ENCODE data around the gene ADAMTS4. TPM values are rescaled to one million over a fixed set of nuclear protein-coding genes. Genes with fewer than 3 reads are reported as not detected.
"Not testable (repeated sequence)": the region's sequence is repeated elsewhere in the genome, so short reads cannot be mapped to it uniquely, and the experiment has no call there.

Gene ADAMTS4
- total and polyA plus RNA-seq, 7 donors = 0.23 to 78.2 (median 6.4) TPM

DNA sequence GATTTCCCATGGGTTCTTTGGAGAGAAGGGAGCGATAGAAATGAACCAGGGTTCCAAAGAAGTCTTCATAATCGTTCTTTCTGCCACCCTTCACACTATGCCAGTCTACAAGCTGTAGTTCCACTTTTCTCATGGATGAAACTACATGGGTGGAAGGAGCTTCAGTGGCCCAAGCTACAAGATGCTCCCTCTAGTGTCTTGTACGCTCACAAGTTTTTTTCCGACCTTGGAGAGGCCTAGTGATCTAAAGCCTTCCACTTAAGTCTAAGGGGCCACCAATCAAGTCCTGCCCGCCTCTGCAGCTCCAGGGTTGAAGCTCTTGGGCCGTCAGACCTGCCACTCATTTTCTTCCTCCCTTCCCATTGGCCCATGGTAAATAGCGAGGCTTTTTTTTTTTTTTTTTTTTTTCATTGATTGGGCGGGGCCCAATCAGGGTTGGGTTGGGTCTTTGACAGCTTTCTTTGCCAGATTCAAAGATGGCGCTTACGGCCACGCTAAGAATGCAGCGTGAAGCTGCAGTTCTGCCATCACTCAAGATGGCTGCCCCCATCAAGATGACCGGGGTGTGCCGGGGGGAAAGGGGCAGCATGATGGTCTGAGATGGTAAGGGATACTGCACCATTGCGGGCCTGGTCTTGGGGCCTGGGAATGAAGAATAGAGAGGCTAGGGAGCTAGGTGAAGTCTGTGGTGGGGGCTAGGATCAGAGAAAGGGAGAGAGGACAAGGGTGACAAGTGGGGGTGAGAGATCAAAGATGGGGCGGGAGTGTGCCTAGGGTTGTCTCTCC, 26.9 kb upstream of the ADAMTS4 start, which contains the start of gene TOMM40L:
Gene TOMM40L, plus strand, starts transcription at position 527 of the 786 bp plus-strand sequence. CDS start 430 bp downstream, outside the sequence.
- Histone ChIP-seq H3K36me3 (peaks cover 7 to 28% (median 23%) of the 10 kb centered on the region in 4 donors), H3K4me1 (peaks cover 0 to 31% (median 25%) of the 10 kb centered on the region in 4 donors), H3K4me3 (peak within 1 kb of the TSS; percentile 59 to 82 (median 78)), H3K27ac (peak within 1 kb of the TSS; percentile 82 to 89 (median 85)), H3K27me3 (no peaks in the 10 kb centered on the region), H3K9me3 (no peaks in the 10 kb centered on the region)
- DNase-seq = peak; percentile 98
- 5 to 8% methylated on average over 16 of the region's 16 CpGs for WGBS, 2 donors
- intact Hi-C loops (cut with DNase I) = loop anchor here (1.0 to 5.0 kb wide), 5 partner anchors 15 to 157 kb away; partner anchors contain the start of genes MPZ and NDUFS2
- TF ChIP-seq, protein P1, sequence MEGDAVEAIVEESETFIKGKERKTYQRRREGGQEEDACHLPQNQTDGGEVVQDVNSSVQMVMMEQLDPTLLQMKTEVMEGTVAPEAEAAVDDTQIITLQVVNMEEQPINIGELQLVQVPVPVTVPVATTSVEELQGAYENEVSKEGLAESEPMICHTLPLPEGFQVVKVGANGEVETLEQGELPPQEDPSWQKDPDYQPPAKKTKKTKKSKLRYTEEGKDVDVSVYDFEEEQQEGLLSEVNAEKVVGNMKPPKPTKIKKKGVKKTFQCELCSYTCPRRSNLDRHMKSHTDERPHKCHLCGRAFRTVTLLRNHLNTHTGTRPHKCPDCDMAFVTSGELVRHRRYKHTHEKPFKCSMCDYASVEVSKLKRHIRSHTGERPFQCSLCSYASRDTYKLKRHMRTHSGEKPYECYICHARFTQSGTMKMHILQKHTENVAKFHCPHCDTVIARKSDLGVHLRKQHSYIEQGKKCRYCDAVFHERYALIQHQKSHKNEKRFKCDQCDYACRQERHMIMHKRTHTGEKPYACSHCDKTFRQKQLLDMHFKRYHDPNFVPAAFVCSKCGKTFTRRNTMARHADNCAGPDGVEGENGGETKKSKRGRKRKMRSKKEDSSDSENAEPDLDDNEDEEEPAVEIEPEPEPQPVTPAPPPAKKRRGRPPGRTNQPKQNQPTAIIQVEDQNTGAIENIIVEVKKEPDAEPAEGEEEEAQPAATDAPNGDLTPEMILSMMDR (IDR thresholded peaks at IDR 0.05) = peak; percentile 41 to 59 (median 50)
- TF ChIP-seq EP300 (IDR thresholded peaks at IDR 0.05) = no peak
- TF ChIP-seq POLR2AphosphoS5 (IDR thresholded peaks at IDR 0.05) = peak in 3 of 4 donors; percentile 2 to 73 (median 64)

DNA sequence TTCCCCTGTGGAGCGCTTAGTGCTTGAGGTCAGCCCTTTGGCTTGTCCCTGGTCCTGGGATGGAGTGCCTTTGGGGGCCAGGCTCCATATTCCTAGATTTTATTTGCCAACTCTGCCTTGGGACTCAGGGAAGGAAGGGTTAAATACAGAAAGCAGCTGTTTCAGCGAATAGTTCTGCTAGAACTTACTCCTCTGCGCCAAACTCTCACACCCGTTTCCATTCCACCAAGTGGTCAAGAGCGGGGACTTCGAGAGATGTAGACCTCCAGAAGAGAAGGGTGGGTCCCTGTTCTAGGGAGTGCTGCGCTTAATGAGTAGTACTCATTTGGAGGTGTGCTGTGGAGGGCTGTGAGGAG, 26.3 kb upstream of the ADAMTS4 start:
- WGBS, 2 donors = 72 to 85% methylated on average over 7 of the region's 7 CpGs
- intact Hi-C loops (cut with DNase I) = loop anchor here (5.0 kb wide), 1 partner anchor 82 kb away; the partner anchor contains the start of gene MPZ

DNA sequence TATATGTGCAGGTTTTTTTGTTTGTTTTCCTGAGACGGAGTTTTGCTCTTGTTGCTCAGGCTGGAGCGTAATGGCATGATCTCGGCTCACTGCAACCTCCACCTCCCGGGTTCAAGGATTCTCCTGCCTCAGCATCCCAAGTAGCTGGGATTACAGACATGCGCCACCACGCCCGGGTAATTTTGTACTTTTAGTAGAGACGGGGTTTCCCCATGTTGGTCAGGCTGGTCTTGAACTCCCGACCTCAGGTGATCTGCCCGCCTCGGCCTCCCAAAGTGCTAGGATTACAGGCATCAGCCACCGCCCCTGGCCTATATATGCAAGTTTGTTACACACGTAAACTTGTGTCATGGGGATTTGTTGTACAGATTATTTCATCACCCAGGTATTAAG, 25.8 kb upstream of the ADAMTS4 start:
- WGBS, 2 donors = 88 to 90% methylated on average over 13 of the region's 13 CpGs
- not testable (repeated sequence) for H3K27me3 ChIP-seq, H3K9me3 ChIP-seq, DNase-seq, H3K4me3 ChIP-seq
- Histone ChIP-seq H3K36me3 (peaks cover 7 to 18% (median 18%) of the 10 kb centered on the region in 4 donors), H3K4me1 (peaks cover 0 to 31% (median 25%) of the 10 kb centered on the region in 4 donors), H3K27ac (peak overlapping the region in 3 of 4 donors; percentile 75 to 76 (median 76))
- intact Hi-C loops (cut with DNase I) = loop anchor here (5.0 kb wide), 1 partner anchor 83 kb away; the partner anchor contains the start of gene MPZ

More for the DNA sequence above, 26.3 kb upstream of the ADAMTS4 start:
- peak; percentile 43 for DNase-seq
- Histone ChIP-seq H3K4me3 (no peak overlapping the region), H3K9me3 (no peaks in the 10 kb centered on the region), H3K4me1 (peaks cover 0 to 31% (median 25%) of the 10 kb centered on the region in 4 donors), H3K27ac (peak overlapping the region; percentile 63 to 76 (median 76)), H3K27me3 (no peaks in the 10 kb centered on the region), H3K36me3 (peaks cover 7 to 23% (median 22%) of the 10 kb centered on the region in 4 donors)
- TF ChIP-seq EP300 (IDR thresholded peaks at IDR 0.05) (no peak), POLR2A (IDR thresholded peaks at IDR 0.05) (no peak), POLR2AphosphoS5 (IDR thresholded peaks at IDR 0.05) (no peak)
- TF ChIP-seq, protein P1 (IDR thresholded peaks at IDR 0.05) = no peak

DNA sequence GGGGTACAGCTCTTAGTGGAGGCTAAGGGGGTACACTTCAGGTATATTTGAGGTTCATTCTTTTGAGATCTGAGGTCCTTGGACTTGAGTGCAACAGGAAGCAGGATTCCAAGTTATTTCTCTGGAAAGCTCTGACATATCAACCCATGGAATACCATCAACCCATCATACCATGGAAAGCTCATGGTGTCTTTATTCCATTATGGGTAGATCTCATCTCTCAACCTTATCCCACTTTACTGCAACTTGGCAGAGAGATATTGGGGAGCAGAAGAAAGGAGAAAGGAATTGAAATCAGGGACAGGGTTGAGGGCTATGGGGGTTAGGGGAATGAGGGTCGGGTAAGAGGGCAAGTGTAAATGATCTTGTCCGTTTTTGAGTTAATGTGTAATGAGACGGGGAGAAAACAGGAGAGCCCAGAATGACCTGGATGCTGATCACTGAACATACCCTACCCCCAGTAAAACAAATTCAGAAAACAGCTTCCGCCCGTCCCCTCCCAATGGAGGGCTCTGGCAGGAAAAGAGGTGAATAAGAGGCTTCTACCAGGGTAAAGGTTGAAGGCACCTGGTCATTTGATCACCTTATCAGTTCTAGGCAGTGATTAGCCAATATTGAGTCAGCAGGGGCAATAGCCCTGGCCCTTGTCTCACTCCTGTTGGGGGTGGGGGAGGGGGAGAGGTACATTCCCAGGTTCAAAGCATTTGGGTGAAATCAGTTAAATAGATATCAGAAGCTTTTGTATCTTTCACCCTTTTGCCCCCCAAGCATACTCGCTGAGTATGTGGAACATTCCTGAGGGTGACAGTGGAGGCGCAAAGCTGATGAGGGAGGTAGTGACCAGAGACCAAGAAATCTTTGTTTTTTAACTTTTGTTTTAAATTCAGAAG, 25.2 kb upstream of the ADAMTS4 start:
- no peak overlapping the region for H3K27ac ChIP-seq
- no peak for TF ChIP-seq EP300 (IDR thresholded peaks at IDR 0.05)
- TF ChIP-seq POLR2AphosphoS5 (IDR thresholded peaks at IDR 0.05) = no peak
- TF ChIP-seq, protein P1 (IDR thresholded peaks at IDR 0.05) = no peak
- no peak for TF ChIP-seq POLR2A (IDR thresholded peaks at IDR 0.05)
- H3K4me1 ChIP-seq = peaks cover 0 to 31% (median 25%) of the 10 kb centered on the region in 4 donors
- H3K4me3 ChIP-seq = no peak overlapping the region
- intact Hi-C loops (cut with DNase I) = no loop called here
- peak; percentile 22 for DNase-seq
- H3K36me3 ChIP-seq = peaks cover 5 to 12% (median 11%) of the 10 kb centered on the region in 4 donors
- WGBS, 2 donors = 76 to 89% methylated on average over 7 of the region's 7 CpGs
- no peaks in the 10 kb centered on the region for H3K27me3 ChIP-seq
- no peaks in the 10 kb centered on the region for H3K9me3 ChIP-seq

Measured in sigmoid colon (tissue), 7 donors.